Aorta (tissue), 4 donors: ENCODE data around the gene LNX1. TPM values are rescaled to one million over a fixed set of nuclear protein-coding genes. Genes with fewer than 3 reads are reported as not detected.

ENCODE experiments used
- polyA plus RNA-seq, 2 donors: library from polyadenylated mRNA; stranded (reverse); fragments of 200-250 nt; gene quantifications; one replicate each; pipeline ENCODE4 v1.2.3, GENCODE V29; 2013
- total RNA-seq, 2 donors: library from RNA; stranded (reverse); fragmentation: NEBNext Ultra II Directional; extraction: Animal tissue kit (Norgen Biotek cat#: 25700); gene quantifications; one replicate each; pipeline ENCODE4 v1.2.1, GENCODE V29; 2021
- donor health status: healthy with polysubstance abuse.
- donor health status: Bipolar disorder and iron deficiency.
- donor health status: DM: no; HTN: no; CAD: no.
- donor health status: DM: yes; HTN: yes; CAD: no.

The LNX1 gene
- total and polyA plus RNA-seq, 4 donors, result 3.1 to 11.1 (median 6.1) TPM

Other genes with a start within 250 kb of the LNX1 start
- 10 to 100 TPM; 15.3 to 19.2 TPM for gene SCFD2, start 225.4 kb downstream of the LNX1 start, total RNA-seq
- gene SCFD2, start 225.4 kb downstream of the LNX1 start, polyA plus RNA-seq, result 1 to 10 TPM; 3.5 to 5.3 TPM
- 10 to 100 TPM; 42.6 to 49.8 TPM for gene FIP1L1, start 213.8 kb downstream of the LNX1 start, total RNA-seq
- gene FIP1L1, start 213.8 kb downstream of the LNX1 start, polyA plus RNA-seq, result 10 to 100 TPM; 33.2 to 39.7 TPM